HEK293T (cell line): ENCODE results near the gene DHRS3.
"Not testable (repeated sequence)": the region's sequence is repeated elsewhere in the genome, so short reads cannot be mapped to it uniquely, and the experiment has no call there.

Experiments
- CTCF ChIA-PET: fragments of 350-600 bp; formaldehyde crosslinking; extraction: SDS; loops from one replicate; lab custom pipeline; 2021; ENCODE audit warnings: antibody characterized with exemption, inconsistent platforms; lab: Yijun Ruan, JAX
- POLR2A ChIA-PET: fragments of 350-600 bp; formaldehyde crosslinking; extraction: SDS; loops from one replicate; lab custom pipeline; 2020; ENCODE audit warnings: antibody characterized with exemption, inconsistent platforms; lab: Yijun Ruan, JAX
- DNase-seq: peaks from one replicate; pipeline ENCODE4 v3.0.0; 2012; ENCODE audit warnings: mixed read lengths; ENCODE audit errors: extremely low spot score
- ARNT ChIP-seq: fragments of 450-650 bp; IDR thresholded peaks from 2 replicates; pipeline ENCODE4 v1.6.1; 2017; ENCODE audit warnings: mild to moderate bottlenecking
- BHLHE40 ChIP-seq: fragments of 450-650 bp; IDR thresholded peaks from 2 replicates; pipeline ENCODE4 v1.6.1; 2016; ENCODE audit warnings: mild to moderate bottlenecking, moderate library complexity, borderline replicate concordance
- CTBP1 ChIP-seq: fragments of 450-650 bp; IDR thresholded peaks from 2 replicates; pipeline ENCODE4 v1.6.1; 2016; ENCODE audit warnings: borderline replicate concordance
- ELF4 ChIP-seq: fragments of 450-650 bp; IDR thresholded peaks from 2 replicates; pipeline ENCODE4 v1.6.1; 2017; ENCODE audit warnings: antibody characterized with exemption
- FOXA1 ChIP-seq: fragments of 450-650 bp; IDR thresholded peaks from 2 replicates; pipeline ENCODE4 v1.6.1; 2016; ENCODE audit warnings: mild to moderate bottlenecking
- FOXK2 ChIP-seq: fragments of 450-650 bp; IDR thresholded peaks from 2 replicates; pipeline ENCODE4 v1.6.1; 2016; ENCODE audit warnings: mild to moderate bottlenecking
- FOXM1 ChIP-seq: fragments of 450-650 bp; IDR thresholded peaks from 2 replicates; pipeline ENCODE4 v1.6.1; 2017; ENCODE audit warnings: mild to moderate bottlenecking, borderline replicate concordance
- HDGF ChIP-seq: fragments of 450-650 bp; IDR thresholded peaks from 2 replicates; pipeline ENCODE4 v1.6.1; 2017; ENCODE audit warnings: antibody characterized with exemption, borderline replicate concordance
- L3MBTL2 ChIP-seq: fragments of 450-650 bp; conservative IDR thresholded peaks from 2 replicates; pipeline ENCODE4 v1.6.1; 2016; ENCODE audit warnings: mild to moderate bottlenecking
- LEF1 ChIP-seq: fragments of 450-650 bp; IDR thresholded peaks from 2 replicates; pipeline ENCODE4 v1.6.1; 2017; ENCODE audit warnings: mild to moderate bottlenecking, borderline replicate concordance
- NFRKB ChIP-seq: fragments of 450-650 bp; IDR thresholded peaks from 2 replicates; pipeline ENCODE4 v1.6.1; 2016; ENCODE audit warnings: mild to moderate bottlenecking, moderate library complexity
- SP1 ChIP-seq: fragments of 450-650 bp; IDR thresholded peaks from 2 replicates; pipeline ENCODE4 v1.6.1; 2017
- SUZ12 ChIP-seq: fragments of 450-650 bp; IDR thresholded peaks from 2 replicates; pipeline ENCODE4 v1.6.1; 2016; ENCODE audit warnings: mild to moderate bottlenecking
- TARDBP ChIP-seq: fragments of 450-650 bp; IDR thresholded peaks from 2 replicates; pipeline ENCODE4 v1.6.1; 2016
- ZNF384 ChIP-seq: fragments of 450-650 bp; IDR thresholded peaks from 2 replicates; pipeline ENCODE4 v1.6.1; 2016
- TF ChIP-seq, protein P1 (sequence below): fragments of 450-650 bp; IDR thresholded peaks from 2 replicates; pipeline ENCODE4 v1.6.1; 2016

DHRS3 gene

DNA sequence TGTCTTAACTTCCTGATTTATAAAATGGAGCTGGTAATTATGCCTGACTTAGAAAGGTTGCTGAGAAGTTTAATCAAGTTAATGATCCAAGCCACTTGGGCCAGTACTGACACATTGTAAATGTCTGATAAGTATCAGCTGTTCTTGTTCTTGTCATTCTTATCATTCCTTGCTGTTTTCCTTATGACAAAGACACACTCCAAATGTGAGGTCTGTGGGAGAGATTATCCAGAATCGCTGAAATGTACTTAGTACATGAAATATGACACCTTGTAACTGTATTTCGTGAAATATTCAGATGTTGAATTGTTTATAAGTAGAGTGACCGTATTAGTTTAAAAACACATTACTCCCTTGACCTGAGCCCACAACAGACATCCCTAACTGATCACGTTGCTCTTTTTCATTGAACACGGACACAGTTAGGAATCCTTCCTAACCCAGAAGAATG, 32.0 kb upstream of the DHRS3 start:
- TF ChIP-seq LEF1 (no peak), TARDBP (no peak), CTBP1 (no peak), FOXM1 (no peak), SUZ12 (no peak), SP1 (no peak), L3MBTL2 (no peak), ZNF384 (no peak), ARNT (no peak), ELF4 (no peak), HDGF (no peak), NFRKB (no peak), FOXA1 (no peak), BHLHE40 (no peak), FOXK2 (no peak)
- TF ChIP-seq, protein P1, sequence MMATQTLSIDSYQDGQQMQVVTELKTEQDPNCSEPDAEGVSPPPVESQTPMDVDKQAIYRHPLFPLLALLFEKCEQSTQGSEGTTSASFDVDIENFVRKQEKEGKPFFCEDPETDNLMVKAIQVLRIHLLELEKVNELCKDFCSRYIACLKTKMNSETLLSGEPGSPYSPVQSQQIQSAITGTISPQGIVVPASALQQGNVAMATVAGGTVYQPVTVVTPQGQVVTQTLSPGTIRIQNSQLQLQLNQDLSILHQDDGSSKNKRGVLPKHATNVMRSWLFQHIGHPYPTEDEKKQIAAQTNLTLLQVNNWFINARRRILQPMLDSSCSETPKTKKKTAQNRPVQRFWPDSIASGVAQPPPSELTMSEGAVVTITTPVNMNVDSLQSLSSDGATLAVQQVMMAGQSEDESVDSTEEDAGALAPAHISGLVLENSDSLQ: no peak
- DNase-seq: no peak
- CTCF ChIA-PET: interaction anchor here (1.6 kb wide), 1 partner anchor 9 kb away, joined by 14 read pairs; no protein-coding TSS in a partner anchor
- POLR2A ChIA-PET: no interaction called here

DNA sequence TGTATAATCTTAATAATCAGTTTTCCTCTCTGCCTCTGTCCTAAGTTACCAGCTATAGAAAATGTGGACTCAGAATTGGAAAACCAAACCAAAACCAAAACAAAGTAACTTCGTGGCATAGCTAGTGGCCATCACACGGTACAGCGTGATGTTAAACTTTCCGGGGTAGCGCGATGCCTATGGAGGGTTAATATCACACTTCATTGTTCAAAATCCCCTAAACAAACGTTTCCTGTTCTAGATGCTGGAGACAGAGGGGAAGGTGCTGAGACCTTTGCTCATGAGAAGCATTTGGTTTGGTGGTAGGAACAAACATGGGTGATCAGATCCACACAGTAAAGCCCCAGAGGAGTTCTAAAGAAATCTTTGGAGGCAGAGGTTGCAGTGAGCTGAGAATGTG, 30.7 kb upstream of the DHRS3 start:
- CTCF ChIA-PET: no interaction called here
- POLR2A ChIA-PET: no interaction called here
- no peak for DNase-seq
- TF ChIP-seq LEF1 (no peak), CTBP1 (no peak), ZNF384 (no peak), FOXK2 (no peak), FOXM1 (no peak), BHLHE40 (no peak), TARDBP (no peak), FOXA1 (no peak), ARNT (no peak), ELF4 (no peak)

DNA sequence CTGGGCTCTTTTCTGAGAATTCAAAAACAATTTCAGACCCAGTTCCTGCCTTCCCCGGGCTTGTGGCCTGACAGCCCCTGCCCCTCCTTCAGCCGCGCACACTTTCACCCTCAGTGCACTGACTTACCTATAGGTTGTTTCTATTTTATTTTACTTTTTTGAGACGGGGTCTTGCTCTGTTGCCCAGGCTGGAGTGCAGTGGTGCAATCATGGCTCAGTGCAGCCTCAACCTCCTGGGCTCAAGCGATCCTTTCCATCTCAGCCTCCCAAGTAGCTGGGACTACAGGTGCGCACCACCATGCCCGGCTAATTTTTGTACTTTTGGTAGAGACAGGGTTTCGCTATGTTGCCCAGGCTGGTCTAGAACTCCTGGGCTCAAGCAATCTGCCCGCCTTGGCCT, 27.4 kb upstream of the DHRS3 start:
- POLR2A ChIA-PET, DNase-seq: not testable (repeated sequence)
- CTCF ChIA-PET: interaction anchor here (0.6 kb wide), 1 partner anchor 269 kb away, joined by 3 read pairs; no protein-coding TSS in a partner anchor

DNA sequence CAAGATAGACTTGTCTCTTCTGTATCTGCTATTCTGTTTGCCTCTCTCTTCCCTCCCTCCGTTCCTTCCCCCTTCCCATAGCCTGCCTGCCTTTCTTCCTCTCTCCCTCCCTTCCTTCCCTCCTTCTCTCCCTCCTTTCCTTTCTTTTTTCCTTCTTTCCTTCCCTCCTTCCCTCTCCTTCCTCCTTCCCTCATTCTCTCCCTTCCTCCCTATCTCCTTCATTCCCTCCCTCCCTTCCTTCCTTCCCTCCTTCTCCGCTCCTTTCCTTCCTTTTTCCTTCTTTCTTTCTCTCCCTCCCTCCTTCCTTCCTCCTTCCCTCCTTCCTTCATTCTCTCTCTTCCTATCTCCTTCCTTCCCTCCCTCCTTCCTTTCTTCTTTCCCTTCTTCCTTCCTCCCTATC, 26.8 kb upstream of the DHRS3 start:
- CTCF ChIA-PET: no interaction called here

DNA sequence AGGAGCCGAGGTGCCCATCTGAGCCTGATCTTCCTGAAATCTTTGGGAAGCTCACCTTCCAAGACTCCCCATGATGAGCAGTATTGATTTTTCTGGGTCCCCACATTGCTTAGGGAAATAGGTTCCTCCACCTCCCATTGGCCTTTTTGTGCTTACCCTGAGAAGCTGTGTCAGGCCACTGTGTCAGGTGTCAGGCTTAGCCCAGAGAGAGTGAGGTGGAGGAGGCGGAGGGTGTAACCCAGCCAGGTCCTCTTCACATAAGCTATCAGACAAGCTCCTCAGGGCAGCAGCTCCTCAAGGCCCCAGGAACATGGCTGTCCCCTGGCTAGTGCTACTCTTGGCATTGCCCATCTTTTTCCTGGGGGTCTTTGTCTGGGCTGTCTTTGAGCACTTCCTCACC, 26.2 kb upstream of the DHRS3 start:
- no peak for DNase-seq
- TF ChIP-seq NFRKB: no peak
- ChIA-PET POLR2A (no interaction called here), CTCF (no interaction called here)

More for the DNA sequence above, 26.8 kb upstream of the DHRS3 start:
- TF ChIP-seq, protein P1: no peak
- TF ChIP-seq CTBP1: no peak
- TF ChIP-seq ZNF384: no peak
- no peak for DNase-seq
- POLR2A ChIA-PET: no interaction called here

DNA sequence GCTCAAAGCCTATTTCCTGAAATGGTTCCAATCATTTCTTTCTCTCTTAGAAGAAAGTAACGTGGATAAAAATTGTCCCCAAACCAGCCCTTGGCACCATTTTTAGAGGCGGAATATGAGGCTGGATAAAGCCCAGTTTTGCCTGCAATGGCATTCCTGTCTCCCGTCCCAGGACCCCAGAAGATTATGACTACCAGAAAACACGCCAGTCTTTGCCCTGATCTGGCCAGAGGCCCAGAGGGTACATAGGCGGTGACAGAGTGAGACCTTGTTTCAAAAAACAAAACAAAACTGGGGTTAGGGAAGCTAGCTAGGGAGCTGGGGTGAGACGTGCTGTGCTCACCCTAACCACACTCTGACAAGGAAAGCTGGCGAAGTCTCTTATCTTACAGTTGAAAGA, 25.8 kb upstream of the DHRS3 start, which contains the start of gene AADACL4:
TSS of gene AADACL4 (plus strand) at position 301 of the 400 bp plus-strand sequence. CDS start 462 bp downstream, outside the sequence.
- POLR2A ChIA-PET: no interaction called here
- no peak for TF ChIP-seq ELF4
- no peak for TF ChIP-seq FOXA1
- no peak for TF ChIP-seq ZNF384
- DNase-seq: no peak
- CTCF ChIA-PET: no interaction called here

DNA sequence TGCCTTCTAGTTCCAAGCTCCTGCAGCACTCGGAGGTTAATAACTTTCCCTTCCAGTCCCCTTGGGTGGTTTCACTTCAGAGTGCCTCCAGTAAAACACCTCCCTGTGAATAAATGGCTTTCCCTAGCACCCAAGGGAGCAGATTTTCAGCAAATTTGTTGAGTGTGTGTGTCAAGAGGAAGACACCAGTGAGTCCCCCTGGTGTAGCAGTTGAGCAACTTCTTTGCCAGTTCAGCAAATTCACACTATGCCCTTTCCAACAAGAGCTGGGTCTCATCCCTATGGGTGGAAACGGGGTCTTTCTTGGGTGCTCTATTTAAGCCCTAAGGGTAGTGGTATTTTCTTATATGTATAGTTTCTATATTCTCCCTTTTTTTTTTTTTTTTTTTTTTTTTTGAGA, 25.1 kb upstream of the DHRS3 start:
- no peak for DNase-seq
- ChIA-PET CTCF (no interaction called here), POLR2A (no interaction called here)
- TF ChIP-seq, protein P1: no peak
- no peak for TF ChIP-seq FOXA1
- no peak for TF ChIP-seq FOXM1
- no peak for TF ChIP-seq ARNT

DNA sequence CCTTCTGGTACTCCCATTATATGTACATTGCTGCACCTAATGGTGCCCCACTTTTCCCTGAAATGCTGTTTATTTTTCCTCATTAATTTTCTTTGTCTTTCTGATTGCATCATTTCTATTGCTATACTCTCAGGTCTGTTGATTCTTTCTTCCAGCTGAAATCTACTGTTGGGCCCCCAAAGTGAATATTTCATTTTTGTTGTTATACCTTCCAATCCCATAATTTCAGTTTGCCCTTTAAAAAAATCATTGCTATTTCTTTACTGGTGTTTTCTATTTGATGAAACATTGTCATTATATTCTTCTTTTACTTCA, 22.9 kb upstream of the DHRS3 start:
- ChIA-PET CTCF (no interaction called here), POLR2A (no interaction called here)
- DNase-seq: no peak
- TF ChIP-seq HDGF (no peak), CTBP1 (no peak), LEF1 (no peak), FOXK2 (no peak), SUZ12 (no peak), NFRKB (no peak), SP1 (no peak), FOXM1 (no peak), ZNF384 (no peak), ELF4 (no peak), FOXA1 (no peak), L3MBTL2 (no peak), BHLHE40 (no peak), ARNT (no peak), TARDBP (no peak)
- TF ChIP-seq, protein P1: no peak
